ENCODE measurements around the gene LY6G6C. TPM values are rescaled to one million over a fixed set of nuclear protein-coding genes. Genes with fewer than 3 reads are reported as not detected.

Gene LY6G6C
- total RNA-seq, 2 experiments from 2014 or later = not detected

- H3K4me1 Mint-ChIP-seq (ENCODE audit: low read depth) = peaks cover 11% of the 10 kb centered on the region
- no peaks in the 10 kb centered on the region for H3K9me3 Mint-ChIP-seq
- peak within 1 kb of the TSS; percentile 74 for H3K4me3 Mint-ChIP-seq
- intact Hi-C loops (cut with micrococcal nuclease) = loop anchor here (1.0 to 2.0 kb wide), 6 partner anchors 58 to 272 kb away; partner anchors contain the start of gene NEU1
- H3K27ac Mint-ChIP-seq = no peak within 1 kb of the TSS
- CTCF ChIA-PET = interaction anchor here (0.6 to 2.1 kb wide), 14 partner anchors 9 to 271 kb away, joined by 3 to 12 read pairs (median 5); partner anchors contain the start of genes ABHD16A, HSPA1B and MSH5
- DNase-seq = peak; percentile 85
- no peaks in the 10 kb centered on the region for H3K27me3 Mint-ChIP-seq (ENCODE audit: low read depth)
- no peaks in the 10 kb centered on the region for H3K36me3 Mint-ChIP-seq (ENCODE audit: low read depth)
Measured at GRCh38 chr6:31680226-31681134, 41.1 kb downstream of the LY6G6C start, which contains the start of gene LY6G5C. TSS of gene LY6G5C (minus strand) at chr6:31681067. CDS start at chr6:31680373, 694 bp downstream.

GRCh38 chr6:31677955-31678354 lies 43.6 kb downstream of the LY6G6C start:
- intact Hi-C loops (cut with micrococcal nuclease) = no loop called here
- Mint-ChIP-seq H3K36me3 (ENCODE audit: low read depth) (peaks cover 5% of the 10 kb centered on the region), H3K9me3 (no peaks in the 10 kb centered on the region), H3K27me3 (ENCODE audit: low read depth) (no peaks in the 10 kb centered on the region), H3K27ac (no peak overlapping the region), H3K4me3 (no peak overlapping the region), H3K4me1 (ENCODE audit: low read depth) (peaks cover 11% of the 10 kb centered on the region)
- DNase-seq = no peak
- CTCF ChIA-PET = interaction anchor here (0.8 to 2.1 kb wide), 3 partner anchors 13 to 186 kb away, joined by 3 to 6 read pairs (median 4); no protein-coding TSS in a partner anchor

DNA sequence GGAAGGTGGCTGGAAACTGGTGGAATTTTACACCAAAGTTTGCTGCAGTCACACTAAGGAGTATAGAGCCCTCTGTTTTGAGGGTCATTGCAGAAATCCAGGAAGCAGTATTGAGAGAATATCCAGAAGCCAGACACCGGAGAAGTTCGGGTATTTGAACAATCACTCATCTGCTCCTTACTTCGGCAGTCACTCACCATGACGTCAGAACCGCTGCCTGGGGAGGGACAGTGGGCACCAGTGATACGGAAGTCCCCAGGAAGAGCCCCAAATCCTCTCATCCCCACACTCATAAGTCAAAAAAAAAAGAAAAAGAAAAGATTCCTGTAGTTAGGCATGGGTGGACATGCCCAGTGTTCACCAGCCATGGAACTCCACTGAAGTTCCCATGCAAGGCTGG lies 44.6 kb downstream of the LY6G6C start:
- Mint-ChIP-seq H3K27ac (peak overlapping the region; percentile 22), H3K4me1 (ENCODE audit: low read depth) (peaks cover 11% of the 10 kb centered on the region)
- CTCF ChIA-PET = interaction anchor here (0.7 kb wide), 1 partner anchor 38 kb away, joined by 8 read pairs; the partner anchor contains the start of gene LY6G6D

DNA sequence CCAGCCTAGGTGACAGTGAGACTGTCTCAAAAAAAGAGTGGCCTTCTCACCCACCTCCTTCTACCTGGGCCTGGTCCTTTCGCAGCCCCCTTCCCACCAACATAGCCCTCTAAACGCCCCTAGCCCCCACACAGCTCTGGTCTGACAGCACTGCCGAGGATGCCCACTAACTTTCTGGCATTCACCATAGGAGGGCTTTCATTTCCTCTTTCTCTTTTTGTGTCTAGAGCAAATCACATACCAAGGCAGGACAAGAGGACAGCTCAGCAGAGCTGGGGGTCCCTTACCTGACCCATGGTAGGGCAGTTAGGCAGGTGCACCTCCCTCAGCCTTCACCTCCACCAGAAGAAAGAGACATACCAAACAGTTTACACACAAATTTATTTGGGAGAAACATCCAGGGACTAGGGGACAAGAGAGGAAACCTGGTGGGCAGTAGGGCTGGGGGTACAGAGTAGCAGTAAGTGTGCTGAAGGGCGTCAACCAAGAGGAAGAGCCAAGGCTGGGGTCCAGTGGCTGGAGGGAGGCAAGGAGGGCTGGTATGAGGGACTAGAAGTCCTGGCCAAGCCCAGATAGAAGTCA lies 45.1 kb downstream of the LY6G6C start:
- H3K27me3 Mint-ChIP-seq (ENCODE audit: low read depth) = no peaks in the 10 kb centered on the region
- no peak for DNase-seq
- intact Hi-C loops (cut with micrococcal nuclease) = no loop called here
- H3K4me3 Mint-ChIP-seq = no peak overlapping the region
- H3K9me3 Mint-ChIP-seq = no peaks in the 10 kb centered on the region
- CTCF ChIA-PET = interaction anchor here (0.8 kb wide), 1 partner anchor 275 kb away, joined by 3 read pairs; no protein-coding TSS in a partner anchor
- peaks cover 17% of the 10 kb centered on the region for H3K36me3 Mint-ChIP-seq (ENCODE audit: low read depth)
- no peak overlapping the region for H3K27ac Mint-ChIP-seq
- H3K4me1 Mint-ChIP-seq (ENCODE audit: low read depth) = peaks cover 9% of the 10 kb centered on the region

More for the DNA sequence above, 44.6 kb downstream of the LY6G6C start:
- Mint-ChIP-seq H3K27me3 (ENCODE audit: low read depth) (no peaks in the 10 kb centered on the region), H3K4me3 (no peak overlapping the region), H3K9me3 (no peaks in the 10 kb centered on the region), H3K36me3 (ENCODE audit: low read depth) (peaks cover 13% of the 10 kb centered on the region)
- intact Hi-C loops (cut with micrococcal nuclease) = no loop called here
- DNase-seq = no peak

GRCh38 chr6:31669676-31670075 lies 51.9 kb downstream of the LY6G6C start, which contains the start of gene LY6G5B:
TSS of gene LY6G5B (plus strand) at chr6:31669976. CDS start at chr6:31670951, 975 bp downstream.
- intact Hi-C loops (cut with micrococcal nuclease) = loop anchor here (10.0 kb wide), 1 partner anchor 1175 kb away; the partner anchor contains the start of gene PSMB8
- H3K9me3 Mint-ChIP-seq = no peaks in the 10 kb centered on the region
- H3K27me3 Mint-ChIP-seq (ENCODE audit: low read depth) = no peaks in the 10 kb centered on the region
- H3K4me1 Mint-ChIP-seq (ENCODE audit: low read depth) = peaks cover 29% of the 10 kb centered on the region
- H3K36me3 Mint-ChIP-seq (ENCODE audit: low read depth) = peaks cover 53% of the 10 kb centered on the region
- no peak within 1 kb of the TSS for H3K4me3 Mint-ChIP-seq
- CTCF ChIA-PET = no interaction called here
- peak within 1 kb of the TSS; percentile 19 for H3K27ac Mint-ChIP-seq
- no peak for DNase-seq

Small RNAs within 50 kb of the gene (microRNA-seq; reads per million reads assigned to microRNA genes)
- not detected for gene MIR4646 (ENCODE audit: borderline microRNAs expressed, borderline replicate concordance)

Other genes starting within 250 kb of the LY6G6C start
- gene MICB, start 223.6 kb downstream of the LY6G6C start, total RNA-seq = 10 to 100 TPM; 21.4 to 22.6 TPM
- not detected for gene MCCD1, start 192.8 kb downstream of the LY6G6C start, total RNA-seq
- 100 to 1,000 TPM; 600 to 624 TPM for gene DDX39B, start 179.7 kb downstream of the LY6G6C start, total RNA-seq
- 1 to 10 TPM; 1.2 to 1.4 TPM for gene ATP6V1G2, start 175.1 kb downstream of the LY6G6C start, total RNA-seq
- gene NFKBIL1, start 174.1 kb downstream of the LY6G6C start, total RNA-seq = 10 to 100 TPM; 20.4 to 20.6 TPM
- 100 to 1,000 TPM; 165 to 173 TPM for gene LTA, start 149.5 kb downstream of the LY6G6C start, total RNA-seq
- gene TNF, start 146.2 kb downstream of the LY6G6C start, total RNA-seq = 10 to 100 TPM; 31.6 to 33.2 TPM
- gene LTB, start 139.3 kb downstream of the LY6G6C start, total RNA-seq = 10 to 100 TPM; 50.5 to 52.3 TPM
- gene LST1, start 135.5 kb downstream of the LY6G6C start, total RNA-seq = 10 to 100 TPM; 11.5 to 12.5 TPM
- gene NCR3, start 128.7 kb downstream of the LY6G6C start, total RNA-seq = 1 to 10 TPM; 2.8 TPM
- 100 to 1,000 TPM; 120 to 129 TPM for gene AIF1, start 106.5 kb downstream of the LY6G6C start, total RNA-seq
- gene PRRC2A, start 101.0 kb downstream of the LY6G6C start, total RNA-seq = 100 to 1,000 TPM; 283 to 304 TPM
- 100 to 1,000 TPM; 286 to 295 TPM for gene BAG6, start 69.1 kb downstream of the LY6G6C start, total RNA-seq
- gene APOM, start 65.9 kb downstream of the LY6G6C start, total RNA-seq = 1 to 10 TPM; 2.6 to 3.7 TPM
- 1 to 10 TPM; 8.8 to 9.0 TPM for gene C6orf47, start 61.0 kb downstream of the LY6G6C start, total RNA-seq
- 10 to 100 TPM; 31.2 to 32.4 TPM for gene GPANK1, start 56.7 kb downstream of the LY6G6C start, total RNA-seq
- gene CSNK2B, start 55.7 kb downstream of the LY6G6C start, total RNA-seq = 100 to 1,000 TPM; 215 to 219 TPM
- 1 to 10 TPM; 6.4 to 6.5 TPM for gene LY6G5B, start 51.8 kb downstream of the LY6G6C start, total RNA-seq
- 1 to 10 TPM in 1 of 2 experiments, under 1 TPM in 1; 0.93 to 1.4 TPM for gene LY6G5C, start 40.7 kb downstream of the LY6G6C start, total RNA-seq
- 10 to 100 TPM; 19.9 to 22.5 TPM for gene ABHD16A, start 18.4 kb downstream of the LY6G6C start, total RNA-seq
- not detected for gene LY6G6F, start 14.9 kb downstream of the LY6G6C start, total RNA-seq
- not detected for gene LY6G6D, start 6.4 kb downstream of the LY6G6C start, total RNA-seq
- gene MPIG6B, start 1.6 kb upstream of the LY6G6C start, total RNA-seq = under 1 TPM in 1 of 2 experiments, not detected in 1; 0.49 TPM
- gene DDAH2, start 7.6 kb upstream of the LY6G6C start, total RNA-seq = 10 to 100 TPM in 1 of 2 experiments, 1 to 10 TPM in 1; 8.5 to 11.3 TPM
- 100 to 1,000 TPM; 348 to 353 TPM for gene CLIC1, start 14.8 kb upstream of the LY6G6C start, total RNA-seq
- gene MSH5, start 18.3 kb upstream of the LY6G6C start, total RNA-seq = 100 to 1,000 TPM; 101 to 105 TPM
- gene SAPCD1, start 40.9 kb upstream of the LY6G6C start, total RNA-seq = 10 to 100 TPM in 1 of 2 experiments, 1 to 10 TPM in 1; 9.8 to 10.5 TPM
- gene VWA7, start 55.6 kb upstream of the LY6G6C start, total RNA-seq = under 1 TPM; 0.69 to 0.89 TPM
- 100 to 1,000 TPM; 157 to 161 TPM for gene VARS1, start 74.0 kb upstream of the LY6G6C start, total RNA-seq
- 100 to 1,000 TPM; 172 to 174 TPM for gene LSM2, start 85.2 kb upstream of the LY6G6C start, total RNA-seq
- gene HSPA1L, start 93.5 kb upstream of the LY6G6C start, total RNA-seq = under 1 TPM; 0.86 to 0.95 TPM
- 10 to 100 TPM; 19.8 to 23.1 TPM for gene HSPA1A, start 93.8 kb upstream of the LY6G6C start, total RNA-seq
- gene HSPA1B, start 106.0 kb upstream of the LY6G6C start, total RNA-seq = 10 to 100 TPM; 47.8 to 50.1 TPM
- 1 to 10 TPM; 8.4 to 9.2 TPM for gene NEU1, start 141.1 kb upstream of the LY6G6C start, total RNA-seq
- gene SLC44A4, start 157.3 kb upstream of the LY6G6C start, total RNA-seq = under 1 TPM in 1 of 2 experiments, not detected in 1; 0.10 TPM
- gene EHMT2, start 176.0 kb upstream of the LY6G6C start, total RNA-seq = 10 to 100 TPM; 33.0 to 37.3 TPM
- under 1 TPM; 0.57 to 0.69 TPM for gene ZBTB12, start 180.3 kb upstream of the LY6G6C start, total RNA-seq
- 1 to 10 TPM; 1.6 to 2.1 TPM for gene C2, start 206.0 kb upstream of the LY6G6C start, total RNA-seq
- 1 to 10 TPM in 1 of 2 experiments, under 1 TPM in 1; 0.74 to 1.7 TPM for gene CFB, start 224.3 kb upstream of the LY6G6C start, total RNA-seq
- gene NELFE, start 237.2 kb upstream of the LY6G6C start, total RNA-seq = 10 to 100 TPM; 83.2 to 87.4 TPM
- 100 to 1,000 TPM in 1 of 2 experiments, 10 to 100 TPM in 1; 93.6 to 101 TPM for gene SKIC2, start 237.4 kb upstream of the LY6G6C start, total RNA-seq